ENCODE measurements around the gene FBN1.

The FBN1 gene

DNA sequence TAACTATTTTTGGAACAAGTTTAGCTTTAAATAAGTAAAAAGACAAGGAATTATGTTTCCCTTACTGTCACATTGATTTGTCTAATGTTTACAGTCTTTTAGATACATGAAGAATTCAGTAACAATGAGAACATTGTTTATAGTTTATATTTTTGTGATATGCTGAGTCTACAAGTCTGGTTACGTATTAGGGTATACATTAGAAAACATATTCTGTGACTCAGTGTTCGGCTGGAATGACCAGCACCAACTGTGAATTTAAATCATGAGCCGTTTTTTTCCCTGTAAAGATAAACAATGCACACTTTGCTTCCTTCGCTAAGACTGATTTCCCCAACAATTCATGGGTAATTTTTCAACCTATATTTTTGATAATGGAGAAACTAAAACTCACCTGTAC lies 182.8 kb downstream of the FBN1 start:
- DNase-seq: no peak

DNA sequence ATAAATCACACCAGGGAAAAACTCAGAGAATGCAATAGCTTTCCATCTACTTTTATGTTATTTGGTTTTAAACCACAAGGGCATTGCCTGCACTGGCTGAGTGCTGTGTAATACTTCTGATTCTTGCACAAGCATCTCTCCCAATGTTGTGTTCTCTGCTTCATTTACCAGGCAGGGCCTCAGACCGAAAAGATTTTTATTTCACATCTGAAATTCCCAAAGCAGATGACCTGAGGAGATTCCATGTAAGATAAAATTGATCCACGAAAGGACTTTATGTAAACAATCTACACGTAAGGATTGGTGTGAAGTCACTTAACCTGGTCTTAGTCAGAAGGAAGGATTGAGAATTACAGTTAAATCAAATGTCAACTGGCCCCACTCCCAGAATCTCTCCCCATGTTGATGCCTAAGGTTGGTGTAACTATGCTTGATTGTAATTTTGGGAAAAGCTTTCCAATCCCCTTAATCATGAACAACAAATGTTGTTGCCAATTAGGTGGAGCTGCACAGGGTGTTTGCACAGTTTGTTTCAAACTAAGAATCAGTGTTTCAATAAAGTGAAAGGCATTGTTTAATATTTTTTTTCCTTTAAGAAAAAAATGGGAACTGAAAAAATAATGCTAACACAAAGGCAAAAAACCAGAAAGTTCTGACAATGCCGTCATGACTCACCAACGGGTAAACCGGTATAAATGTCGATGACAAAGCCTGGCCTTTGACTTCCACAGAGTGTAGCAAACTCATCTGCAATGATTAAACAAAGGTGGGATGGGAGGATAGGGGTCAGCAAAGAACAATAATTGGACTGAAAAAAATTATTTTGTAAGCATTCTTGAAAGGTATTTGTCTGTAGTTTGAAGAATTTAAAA lies 185.7 kb downstream of the FBN1 start:
- no peak for DNase-seq

DNA sequence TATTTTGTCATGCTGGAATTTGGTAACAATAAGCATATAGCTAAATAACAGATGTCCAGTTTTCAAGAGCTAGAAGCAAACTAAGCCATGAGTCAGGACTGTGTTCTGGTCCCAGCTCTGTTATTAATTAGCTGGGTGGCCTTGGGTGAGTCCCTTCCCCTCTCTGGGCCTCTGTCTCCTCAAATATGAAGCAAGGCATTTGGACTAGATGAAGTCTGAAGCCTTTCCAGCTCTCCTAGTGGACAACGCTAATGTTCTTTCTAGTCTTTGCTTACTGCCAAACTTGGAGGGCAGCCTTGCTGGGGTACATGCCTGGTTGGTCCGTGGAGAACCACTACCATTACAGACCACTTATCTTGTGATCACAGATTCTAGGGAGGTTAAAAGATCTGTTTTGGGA lies 186.6 kb downstream of the FBN1 start:
- DNase-seq: peak; percentile 31

DNA sequence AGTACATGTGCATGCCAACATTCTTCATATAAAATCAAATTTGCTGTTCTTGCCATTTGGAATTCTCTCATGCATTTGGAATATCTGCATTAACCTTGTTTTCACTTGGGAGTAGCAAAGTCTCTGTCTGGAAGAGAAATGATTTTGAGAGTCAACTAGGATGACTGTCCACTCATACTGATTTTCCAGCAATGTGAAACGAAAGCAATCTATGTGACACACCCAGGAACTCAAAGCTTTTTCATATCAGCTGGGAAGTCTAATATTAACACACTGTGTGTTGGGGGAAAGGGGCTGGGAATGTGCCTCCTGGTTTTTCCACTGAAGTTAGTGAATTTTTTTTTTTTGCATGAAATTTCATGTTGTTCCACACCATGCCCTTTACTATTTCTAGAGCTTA lies 189.4 kb downstream of the FBN1 start:
- DNase-seq: no peak

DNA sequence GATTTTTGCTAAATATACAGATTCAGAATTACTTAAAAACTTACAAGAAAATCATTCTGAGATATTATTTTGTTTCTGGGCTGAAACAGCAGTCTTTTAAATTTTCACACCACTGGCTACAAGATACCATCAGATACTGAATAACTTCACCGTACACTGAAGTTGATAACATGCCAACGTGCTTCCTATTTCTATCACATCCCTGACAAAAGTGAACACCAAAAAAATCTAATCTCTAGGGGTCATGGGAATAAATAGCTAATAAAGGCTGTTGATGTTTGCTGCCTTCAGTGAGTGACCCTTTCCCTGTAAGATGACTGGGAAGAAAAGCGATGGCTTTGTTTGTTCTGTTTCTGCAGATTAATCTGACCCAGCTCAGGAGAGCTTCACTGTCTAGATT lies 193.8 kb downstream of the FBN1 start:
- DNase-seq: no peak

DNA sequence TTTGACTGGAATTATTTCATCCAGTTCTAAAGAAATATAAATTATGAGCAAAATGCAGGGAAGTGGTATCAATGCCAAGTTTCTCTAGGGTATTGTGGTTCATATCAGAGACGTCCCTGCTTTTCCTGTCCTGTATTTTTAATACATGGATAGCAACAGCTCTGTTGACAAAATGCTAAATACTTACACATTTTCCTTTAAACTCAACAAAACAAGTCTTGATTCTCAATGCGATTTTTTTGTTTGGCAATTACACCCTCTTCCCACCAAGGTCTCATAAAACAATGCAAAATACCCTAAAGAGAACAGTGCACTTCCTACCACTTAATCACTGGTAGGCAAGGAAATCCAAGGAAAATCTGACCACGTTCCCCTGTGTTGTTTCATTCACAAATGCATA lies 194.3 kb downstream of the FBN1 start:
- DNase-seq: no peak

DNA sequence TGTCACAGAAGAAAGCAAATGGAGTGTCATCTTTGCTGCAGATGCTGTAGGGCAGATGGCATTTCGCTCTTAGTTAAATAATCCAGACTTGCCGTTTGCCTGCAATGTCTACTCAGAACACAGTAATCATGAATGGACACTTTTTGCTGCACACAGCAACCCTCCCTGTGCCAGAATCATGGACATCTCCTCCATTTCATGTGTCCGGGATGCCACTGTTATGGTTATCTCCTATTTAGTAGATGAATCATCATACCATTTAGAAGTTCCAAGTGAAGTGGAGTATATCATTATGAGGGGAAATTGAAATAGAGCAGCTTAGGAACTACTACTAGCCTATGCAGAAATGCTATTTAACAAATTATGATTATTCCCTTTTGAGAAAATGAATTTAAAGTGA lies 195.8 kb downstream of the FBN1 start:
- DNase-seq: no peak

DNA sequence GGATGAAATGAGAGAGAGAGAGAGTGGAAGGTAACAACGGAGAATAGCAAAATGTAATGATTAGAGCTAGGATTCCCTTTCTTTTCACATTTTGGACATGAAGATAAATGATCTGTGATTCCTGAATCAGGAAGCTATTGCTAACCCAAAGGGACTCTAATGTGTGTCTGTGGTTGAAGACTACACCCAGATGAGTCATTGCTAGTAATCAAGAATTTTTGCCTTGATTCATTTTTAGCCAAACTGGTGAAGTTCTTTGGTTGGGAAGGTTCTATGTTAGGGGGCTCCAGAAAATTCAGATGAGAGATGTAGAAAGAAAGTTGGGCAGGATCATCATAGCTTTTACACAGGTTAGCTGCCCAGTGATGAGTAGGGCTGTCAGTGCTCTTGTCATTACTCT lies 197.9 kb downstream of the FBN1 start:
- DNase-seq: no peak

DNA sequence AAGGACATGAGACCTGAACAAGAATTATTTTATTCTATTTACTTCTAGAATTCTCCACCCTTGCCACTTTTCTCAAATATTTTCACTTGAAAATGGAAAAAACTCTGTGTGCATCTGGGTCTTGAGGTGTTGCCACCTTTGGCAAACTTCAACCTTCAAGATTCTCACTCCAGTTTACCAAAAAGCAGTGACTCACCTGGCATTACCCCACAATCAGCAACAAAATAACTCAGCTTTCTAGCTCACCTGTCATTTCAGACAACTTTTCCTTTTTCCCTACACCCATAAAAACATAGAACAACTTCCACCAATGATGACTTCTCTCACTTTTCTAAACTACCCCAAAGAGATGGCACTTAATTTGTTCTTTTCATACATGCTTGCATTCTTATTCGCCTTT lies 198.5 kb downstream of the FBN1 start:
- no peak for DNase-seq

DNA sequence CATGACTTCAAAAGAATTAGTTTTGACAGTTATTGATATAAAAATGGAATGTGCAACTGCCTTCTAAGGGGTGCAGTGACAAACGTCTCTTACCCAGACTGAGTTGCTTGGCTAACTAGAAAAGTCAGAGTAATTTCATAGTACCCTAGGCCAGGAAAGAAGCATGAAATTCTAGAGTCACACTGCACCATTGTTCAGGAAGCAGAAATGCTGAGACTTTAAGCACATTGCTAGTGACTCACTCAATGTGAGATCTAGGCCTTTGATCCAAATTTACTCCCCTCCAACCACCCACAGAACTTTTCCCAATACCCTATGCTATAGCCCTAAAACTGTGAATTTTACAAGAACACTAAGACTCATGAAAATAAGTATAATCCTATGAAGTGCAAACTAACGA lies 203.5 kb downstream of the FBN1 start:
- no peak for DNase-seq

DNA sequence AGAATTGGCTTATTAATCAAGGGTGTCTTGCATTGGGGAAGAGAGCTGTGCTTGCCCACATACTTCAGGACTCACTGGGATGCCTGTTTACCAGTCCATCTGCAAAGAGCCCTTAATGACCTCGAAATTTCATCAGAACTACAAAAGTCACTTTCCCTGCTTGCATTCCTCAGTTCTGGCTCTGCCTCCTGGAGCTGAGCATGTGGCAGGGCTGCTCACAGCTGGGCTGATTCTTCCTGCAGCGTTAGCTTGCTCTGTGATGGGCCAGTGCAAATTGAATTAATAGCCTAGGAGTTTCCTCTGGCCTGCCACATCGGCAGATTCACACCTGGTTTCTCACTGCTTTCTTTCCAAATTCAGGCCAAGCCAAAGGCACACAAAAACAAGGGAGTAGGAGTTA lies 205.4 kb downstream of the FBN1 start:
- DNase-seq: no peak

DNA sequence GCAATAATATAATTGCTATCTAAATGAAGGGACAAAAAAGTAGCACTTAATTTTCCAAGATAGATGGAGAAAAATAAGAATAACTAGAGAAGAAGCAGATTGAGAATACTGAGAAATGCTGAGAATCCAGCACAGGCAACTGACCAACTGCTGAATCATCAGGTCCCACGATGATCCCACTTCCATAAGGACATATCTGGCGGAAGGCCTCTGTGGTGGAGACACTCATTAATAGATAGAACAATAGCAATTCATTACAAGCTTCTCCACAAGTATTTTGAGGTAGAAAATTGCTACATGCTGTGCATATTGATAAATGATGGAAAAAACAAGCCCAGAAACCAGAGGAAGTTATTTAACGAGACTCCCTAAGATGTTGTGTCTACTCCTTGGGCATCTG lies 208.3 kb downstream of the FBN1 start:
- DNase-seq: no peak

DNA sequence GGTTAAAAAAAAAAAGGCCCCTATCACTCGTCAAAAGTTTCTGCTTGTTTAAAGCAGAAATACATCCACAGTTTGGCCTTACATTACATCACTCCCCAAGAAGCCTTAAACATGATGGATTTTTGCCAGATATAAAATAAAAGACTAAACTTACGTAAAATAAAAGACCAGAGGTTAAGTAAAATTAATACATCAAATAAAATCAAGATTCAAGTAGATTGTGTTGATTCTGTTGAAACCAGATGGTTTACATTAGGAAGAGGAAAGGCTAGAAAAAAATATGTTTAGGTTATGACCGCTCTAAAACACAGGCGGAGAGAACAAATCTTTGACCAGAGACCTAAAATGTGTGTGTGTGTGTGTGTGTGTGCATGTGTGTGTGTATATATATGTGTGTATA lies 210.2 kb downstream of the FBN1 start:
- no peak for DNase-seq

DNA sequence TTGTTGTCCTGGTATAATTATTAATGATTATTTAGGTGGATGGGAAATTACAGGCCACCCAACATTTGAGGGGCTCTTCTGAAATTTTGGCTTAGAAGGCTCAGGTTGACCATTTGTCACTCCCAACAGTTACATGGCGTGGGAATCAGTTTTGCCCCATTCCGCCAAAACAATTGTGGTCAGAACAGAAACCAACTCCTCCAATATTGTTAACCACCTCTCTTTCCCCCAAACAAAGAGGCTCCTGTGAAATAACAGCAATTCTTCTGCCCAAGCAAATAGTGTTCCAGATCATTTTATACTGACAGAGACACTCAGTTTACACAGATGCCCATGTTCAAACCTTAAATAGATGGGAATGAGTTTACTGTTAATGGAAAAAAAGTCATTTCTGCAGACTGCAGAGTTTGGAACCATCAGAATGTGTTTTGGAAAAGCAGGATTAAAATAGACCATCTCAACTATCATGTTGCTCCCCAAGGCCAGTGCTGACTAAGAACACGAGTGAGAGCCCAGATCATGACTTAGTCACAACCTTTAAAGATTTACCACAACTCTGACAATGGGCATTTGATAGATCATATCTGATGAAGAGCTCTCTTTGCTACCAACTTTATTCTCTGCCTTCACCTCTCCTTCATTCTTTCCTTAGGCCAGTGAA lies 212.2 kb downstream of the FBN1 start:
- no peak for DNase-seq

DNA sequence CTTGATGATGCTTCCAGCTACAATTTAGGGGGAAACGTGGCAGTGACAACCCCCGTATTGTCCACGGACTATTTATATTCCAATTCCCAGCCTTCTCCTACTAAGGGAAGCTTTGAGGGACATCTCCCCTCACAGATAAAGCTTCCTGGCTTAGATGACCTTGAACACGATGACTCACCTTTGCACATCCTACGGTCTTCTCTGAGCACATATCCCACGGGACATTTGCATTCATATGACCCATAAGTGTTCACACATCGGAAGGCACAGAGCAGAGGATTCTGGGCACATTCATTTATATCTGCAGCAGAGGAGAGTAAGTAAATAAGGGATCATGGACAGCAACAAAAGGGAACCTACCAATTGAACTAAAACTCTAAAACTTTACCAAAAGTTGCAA lies 212.8 kb downstream of the FBN1 start:
- no peak for DNase-seq

DNA sequence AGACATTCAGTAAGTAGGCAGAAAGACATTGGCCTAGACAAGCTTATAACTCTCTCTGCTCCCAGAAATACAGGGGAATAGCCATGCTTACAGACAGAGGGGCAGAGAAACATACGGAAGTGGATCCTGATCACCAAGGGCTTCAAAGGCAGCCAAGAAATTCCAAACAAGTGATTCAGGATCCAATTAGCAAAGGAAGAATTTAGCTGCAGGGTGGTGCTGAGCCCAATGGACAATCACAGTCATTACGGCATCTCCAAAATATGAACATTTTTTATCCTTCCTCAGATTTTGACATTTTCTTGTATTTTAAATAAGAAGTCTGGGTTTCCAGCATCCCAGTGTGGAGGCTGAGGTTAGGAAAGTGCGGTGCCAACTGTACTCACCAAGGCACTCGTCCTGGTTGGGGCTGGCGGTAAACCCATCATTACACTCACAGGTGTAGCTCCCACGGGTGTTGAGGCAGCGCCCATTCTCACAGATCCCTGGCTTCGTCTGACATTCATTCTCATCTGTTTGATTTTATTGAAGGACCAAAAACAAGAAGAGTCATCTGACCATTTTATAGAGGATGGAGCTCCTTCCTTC lies 217.5 kb downstream of the FBN1 start:
- no peak for DNase-seq

DNA sequence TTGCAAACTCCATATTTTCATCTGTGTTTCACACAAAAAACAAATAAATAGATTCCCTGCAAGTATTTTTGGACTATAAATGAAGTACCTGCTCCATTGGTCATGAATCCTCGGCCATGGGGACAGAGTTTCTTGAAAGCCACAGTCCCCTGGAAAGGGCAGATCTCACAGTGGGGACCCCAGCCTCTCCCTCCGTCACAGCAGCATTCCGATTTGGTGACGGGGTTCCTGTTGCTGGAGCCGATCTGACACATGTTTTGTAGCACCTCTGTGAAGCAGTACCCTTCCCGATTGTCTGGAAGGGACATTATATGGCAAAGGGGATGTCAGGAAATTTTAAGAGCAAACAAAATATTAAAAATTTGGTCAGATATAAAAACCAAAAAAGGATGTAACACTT lies 218.0 kb downstream of the FBN1 start:
- DNase-seq: no peak

DNA sequence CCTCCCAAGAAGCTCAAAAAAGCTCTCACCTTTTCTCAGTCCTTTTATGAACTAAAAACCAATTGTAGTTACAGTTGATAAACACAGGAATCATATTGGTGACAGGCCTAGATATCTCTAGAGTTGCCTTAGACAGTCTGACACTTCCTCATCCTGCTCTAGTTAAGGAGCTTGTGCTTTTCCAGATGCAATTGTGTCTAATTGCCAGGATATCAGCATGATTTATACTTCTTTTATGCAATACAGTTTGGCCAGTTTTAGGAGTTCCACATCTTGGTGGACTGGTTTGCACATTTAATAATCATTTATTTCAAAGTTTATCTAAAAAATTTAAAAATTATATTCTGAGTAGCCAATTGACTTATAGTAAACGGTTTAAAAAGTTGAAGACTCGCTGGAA lies 218.6 kb downstream of the FBN1 start:
- no peak for DNase-seq

DNA sequence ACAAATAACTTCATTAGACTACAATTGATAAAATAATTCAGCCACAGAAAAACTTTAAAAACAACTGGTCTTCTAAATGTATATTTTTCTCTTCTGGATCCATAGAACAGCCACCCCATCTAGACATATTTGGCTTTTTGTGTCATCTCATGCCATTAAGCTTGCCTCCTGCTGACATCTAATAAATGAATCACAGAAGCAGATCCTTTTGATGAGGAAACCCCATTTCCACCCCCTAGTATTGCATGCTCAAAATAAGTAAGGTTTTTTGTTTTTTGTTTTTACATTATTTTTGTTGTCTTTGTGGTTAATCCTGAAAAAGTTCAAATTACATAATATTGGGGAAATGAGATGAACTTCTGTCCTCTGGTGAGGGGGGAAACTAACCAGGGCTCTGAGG lies 219.5 kb downstream of the FBN1 start:
- DNase-seq: no peak

DNA sequence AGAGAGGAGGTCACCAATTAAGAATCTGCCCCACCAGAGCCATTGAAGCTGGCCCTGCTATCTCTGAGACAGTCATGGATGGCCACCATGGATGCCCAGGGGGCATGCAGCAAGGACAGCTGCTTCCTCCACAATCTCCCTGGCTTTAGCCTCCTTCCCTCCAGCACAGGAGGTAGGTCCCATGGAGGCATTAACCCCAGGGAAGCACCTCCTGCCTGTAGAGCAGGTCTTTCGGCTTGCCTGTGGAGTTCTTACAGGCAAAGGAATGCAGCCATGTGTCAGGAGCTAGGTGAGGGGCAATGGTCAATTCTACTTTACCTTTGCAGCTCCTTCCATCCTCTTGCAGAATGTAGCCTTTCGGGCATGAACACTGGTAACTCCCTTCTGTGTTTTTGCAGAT lies 220.5 kb downstream of the FBN1 start:
- DNase-seq: no peak

DNA sequence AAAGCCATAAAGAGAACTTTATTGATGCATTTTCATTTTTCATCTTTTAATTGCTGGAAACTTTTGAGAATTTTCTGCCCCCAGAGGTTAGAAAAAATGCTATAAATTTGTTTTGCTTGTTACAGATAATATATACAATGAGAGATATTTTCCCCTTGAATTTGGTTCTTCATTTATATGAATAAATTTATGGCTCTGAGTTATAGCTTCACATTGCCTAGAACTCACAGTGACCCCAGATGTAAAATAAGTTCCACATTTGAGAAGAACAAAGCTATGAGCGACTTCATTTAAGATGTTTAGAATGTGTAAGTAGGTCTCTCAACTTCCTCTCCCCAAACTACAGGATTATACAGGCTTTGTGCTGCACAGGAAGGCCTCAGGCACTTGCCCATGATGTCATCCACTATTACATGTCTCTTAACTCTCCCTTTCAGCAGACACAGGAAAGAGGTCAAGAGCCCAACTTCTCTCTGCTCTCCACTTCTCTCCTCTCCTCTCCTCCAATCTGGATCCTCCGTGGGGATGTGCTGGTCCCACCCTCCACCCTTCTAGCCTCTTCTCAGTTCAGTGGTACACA lies 221.5 kb downstream of the FBN1 start:
- no peak for DNase-seq

DNA sequence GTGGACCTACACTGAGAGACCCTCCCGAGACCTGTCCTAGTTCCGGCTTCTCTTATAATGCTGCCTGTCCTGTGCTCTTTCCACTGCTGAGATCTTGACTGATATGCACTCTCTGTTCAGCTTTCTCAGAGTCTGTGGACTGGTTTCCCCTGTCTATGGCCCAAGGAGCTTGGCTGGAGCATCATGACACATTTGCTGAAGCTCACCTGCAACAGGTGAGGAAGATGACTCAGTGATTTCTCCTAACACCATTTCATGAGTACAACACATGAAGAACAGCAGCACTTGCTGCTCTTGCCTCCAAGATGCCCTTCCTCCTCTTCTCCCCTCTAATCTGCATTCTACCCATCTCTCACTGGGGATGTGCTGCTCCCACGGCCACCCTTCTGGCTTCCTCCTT lies 222.2 kb downstream of the FBN1 start:
- DNase-seq: no peak

DNA sequence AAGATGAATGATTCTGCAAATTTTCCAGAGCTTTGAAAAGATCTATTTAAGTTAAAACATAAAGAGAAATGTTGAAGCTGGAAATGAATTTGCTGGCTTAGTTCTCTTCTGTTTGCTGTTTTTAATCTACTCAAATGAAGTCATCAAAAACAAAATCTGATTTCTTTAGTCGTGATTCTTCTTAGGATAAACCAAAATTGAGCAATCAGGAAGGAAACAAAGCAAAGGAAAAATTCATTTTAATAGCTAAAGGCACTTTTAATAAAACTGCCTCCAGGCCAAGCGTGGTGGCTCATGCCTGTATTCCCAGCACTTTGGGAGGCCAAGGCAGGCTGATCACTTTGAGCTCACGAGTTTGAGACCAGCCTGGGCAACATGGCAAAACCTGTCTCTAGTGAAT lies 223.1 kb downstream of the FBN1 start:
- DNase-seq: no peak

DNA sequence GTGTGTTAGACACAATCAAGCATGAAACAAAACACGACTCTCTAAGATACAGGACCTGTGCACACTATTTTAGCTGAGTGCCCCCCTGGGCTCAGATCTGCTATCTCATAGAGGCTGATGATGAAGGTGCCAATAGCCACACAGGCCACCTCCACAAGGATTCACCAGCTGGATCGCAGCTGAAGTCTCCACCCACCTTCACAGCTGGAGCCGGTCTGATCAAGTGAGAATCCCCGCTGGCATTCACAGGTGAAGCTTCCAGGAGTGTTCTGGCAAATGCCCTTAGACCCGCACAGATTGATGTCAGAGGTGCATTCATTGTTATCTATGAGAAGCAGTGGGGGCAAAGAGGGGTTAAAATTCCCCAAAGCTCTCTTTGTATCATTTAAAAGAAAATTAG lies 224.1 kb downstream of the FBN1 start:
- no peak for DNase-seq
